HFF-Myc (cell line): Measurements from ENCODE around the gene SH2D6.
"Not testable (repeated sequence)": the region's sequence is repeated elsewhere in the genome, so short reads cannot be mapped to it uniquely, and the experiment has no call there.

Experiments used
- DNase-seq: peaks from one replicate; pipeline ENCODE4 v3.0.0-alpha.2; 2011; ENCODE audit warnings: low read depth; ENCODE audit errors: extremely low read depth
- H3K4me3 ChIP-seq: replicated peaks from 2 replicates; pipeline ENCODE4 v1.5.1; 2011; ENCODE audit warnings: low read depth, mild to moderate bottlenecking, control low read depth, low read length
- CTCF ChIP-seq: IDR thresholded peaks from 2 replicates; pipeline ENCODE4 v1.5.1; 2012; ENCODE audit warnings: mild to moderate bottlenecking, low read depth, low read length, control low read depth; ENCODE audit errors: missing control alignments

Gene SH2D6

DNA sequence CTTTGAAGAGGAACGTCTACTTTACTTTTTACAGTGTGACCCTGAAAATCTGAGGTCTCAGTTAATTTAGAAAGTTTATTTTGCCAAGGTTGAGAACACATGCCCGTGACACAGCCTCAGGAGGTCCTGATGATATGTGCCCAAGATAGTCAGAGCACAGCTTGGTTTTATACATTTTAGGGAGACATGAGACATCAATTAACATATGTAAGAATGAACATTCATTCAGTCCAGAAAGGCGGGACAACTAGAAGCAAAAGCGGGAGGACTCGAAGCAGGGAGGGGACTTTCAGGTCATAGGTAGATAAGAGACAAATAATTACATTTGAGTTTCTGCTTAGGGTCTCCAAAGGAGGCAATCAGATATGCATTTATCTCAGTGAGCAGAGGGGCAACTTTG lies 40.3 kb upstream of the SH2D6 start:
- TF ChIP-seq CTCF: no peak
- H3K4me3 ChIP-seq: no peak overlapping the region
- DNase-seq: no peak

- no peak overlapping the region for H3K4me3 ChIP-seq
- no peak for TF ChIP-seq CTCF
- no peak for DNase-seq
These were observed 38.5 kb upstream of the SH2D6 start for GRCh38 chr2:85380048-85380447.

- DNase-seq, H3K4me3 ChIP-seq: not testable (repeated sequence)
These were observed 35.4 kb upstream of the SH2D6 start for GRCh38 chr2:85383151-85383550.

DNA sequence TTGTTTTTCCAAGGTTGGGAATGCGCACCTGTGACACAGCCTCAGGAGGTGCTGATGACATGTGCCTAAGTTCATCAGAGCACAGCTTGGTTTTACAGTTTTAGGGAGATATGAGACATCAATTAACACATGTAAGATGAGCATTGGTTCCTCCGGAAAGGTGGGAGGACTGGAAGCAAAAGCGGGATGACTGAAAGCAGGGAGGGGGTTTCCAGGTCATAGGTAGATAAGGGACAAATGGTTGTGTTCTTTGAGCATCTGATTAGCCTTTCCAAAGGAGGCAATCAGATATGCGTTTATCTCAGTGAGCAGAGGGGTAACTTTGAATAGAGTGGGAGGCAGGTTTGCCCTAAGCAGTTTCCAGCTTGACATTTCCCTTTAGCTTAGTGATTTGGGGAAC lies 34.7 kb upstream of the SH2D6 start:
- no peak for DNase-seq
- no peak for TF ChIP-seq CTCF
- no peak overlapping the region for H3K4me3 ChIP-seq

GRCh38 chr2:85385746-85386145 lies 32.8 kb upstream of the SH2D6 start:
- no peak overlapping the region for H3K4me3 ChIP-seq
- no peak for TF ChIP-seq CTCF
- no peak for DNase-seq

DNA sequence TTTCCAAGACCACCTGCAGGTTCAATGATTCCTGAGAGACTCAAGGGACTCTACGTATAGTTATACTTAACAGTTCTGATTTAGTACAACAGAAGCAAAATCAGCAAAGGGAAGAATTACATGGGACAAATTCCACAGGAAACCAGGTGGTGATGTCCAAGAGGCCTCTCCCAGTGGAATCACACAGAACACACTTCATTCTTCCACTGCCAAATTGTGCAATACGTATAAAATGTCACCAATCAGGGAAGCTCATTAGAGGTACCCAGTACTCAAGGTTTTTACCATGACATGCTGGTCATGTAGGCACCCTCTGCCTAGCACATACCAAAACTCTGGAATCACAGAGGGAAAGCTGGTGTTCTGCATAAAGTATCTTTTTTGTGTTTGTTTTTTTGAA lies 30.8 kb upstream of the SH2D6 start:
- no peak for TF ChIP-seq CTCF
- no peak for DNase-seq
- no peak overlapping the region for H3K4me3 ChIP-seq

GRCh38 chr2:85388878-85389538 lies 29.5 kb upstream of the SH2D6 start:
- no peak for TF ChIP-seq CTCF
- no peak for DNase-seq
- no peak overlapping the region for H3K4me3 ChIP-seq
